ENCODE measurements around the gene TEX36. TPM values are rescaled to one million over a fixed set of nuclear protein-coding genes. Genes with fewer than 3 reads are reported as not detected.

The TEX36 gene
- total RNA-seq, 1 donor from 2014 or later, result not detected

DNA sequence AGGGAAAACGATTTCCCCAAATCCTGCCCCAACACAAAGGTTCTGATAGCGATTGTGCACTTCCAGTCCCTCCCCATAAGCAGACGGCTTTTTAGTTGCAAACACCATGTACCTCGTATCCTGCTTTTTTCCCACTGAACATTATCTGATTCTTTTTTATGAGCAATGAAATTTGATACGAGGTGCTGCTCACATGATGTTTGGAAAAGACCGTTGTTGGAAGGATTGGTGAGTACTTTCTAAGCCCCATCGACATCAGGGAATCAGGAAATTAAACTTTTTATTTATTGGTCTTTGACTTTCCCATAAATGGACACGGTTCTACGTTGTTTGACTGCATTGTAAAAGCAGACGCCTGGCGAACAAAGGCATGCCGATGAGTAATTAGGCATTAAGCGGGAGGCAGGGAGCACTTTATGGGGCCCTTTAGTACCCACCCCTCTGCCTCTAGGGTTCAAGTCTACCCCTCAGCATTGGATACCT, 49.4 kb downstream of the TEX36 start:
- intact Hi-C loops (cut with DNase I), result no loop called here
- no peaks in the 10 kb centered on the region for H3K27me3 ChIP-seq
- H3K4me1 ChIP-seq, result no peaks in the 10 kb centered on the region
- no peaks in the 10 kb centered on the region for H3K9me3 ChIP-seq
- TF ChIP-seq, protein P1, sequence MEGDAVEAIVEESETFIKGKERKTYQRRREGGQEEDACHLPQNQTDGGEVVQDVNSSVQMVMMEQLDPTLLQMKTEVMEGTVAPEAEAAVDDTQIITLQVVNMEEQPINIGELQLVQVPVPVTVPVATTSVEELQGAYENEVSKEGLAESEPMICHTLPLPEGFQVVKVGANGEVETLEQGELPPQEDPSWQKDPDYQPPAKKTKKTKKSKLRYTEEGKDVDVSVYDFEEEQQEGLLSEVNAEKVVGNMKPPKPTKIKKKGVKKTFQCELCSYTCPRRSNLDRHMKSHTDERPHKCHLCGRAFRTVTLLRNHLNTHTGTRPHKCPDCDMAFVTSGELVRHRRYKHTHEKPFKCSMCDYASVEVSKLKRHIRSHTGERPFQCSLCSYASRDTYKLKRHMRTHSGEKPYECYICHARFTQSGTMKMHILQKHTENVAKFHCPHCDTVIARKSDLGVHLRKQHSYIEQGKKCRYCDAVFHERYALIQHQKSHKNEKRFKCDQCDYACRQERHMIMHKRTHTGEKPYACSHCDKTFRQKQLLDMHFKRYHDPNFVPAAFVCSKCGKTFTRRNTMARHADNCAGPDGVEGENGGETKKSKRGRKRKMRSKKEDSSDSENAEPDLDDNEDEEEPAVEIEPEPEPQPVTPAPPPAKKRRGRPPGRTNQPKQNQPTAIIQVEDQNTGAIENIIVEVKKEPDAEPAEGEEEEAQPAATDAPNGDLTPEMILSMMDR (IDR thresholded peaks at IDR 0.05), result no peak
- no peaks in the 10 kb centered on the region for H3K36me3 ChIP-seq
- no peak for DNase-seq (ENCODE audit: low spot score in 2 of 2)
- H3K4me3 ChIP-seq, result no peak overlapping the region
- no peak overlapping the region for H3K27ac ChIP-seq

DNA sequence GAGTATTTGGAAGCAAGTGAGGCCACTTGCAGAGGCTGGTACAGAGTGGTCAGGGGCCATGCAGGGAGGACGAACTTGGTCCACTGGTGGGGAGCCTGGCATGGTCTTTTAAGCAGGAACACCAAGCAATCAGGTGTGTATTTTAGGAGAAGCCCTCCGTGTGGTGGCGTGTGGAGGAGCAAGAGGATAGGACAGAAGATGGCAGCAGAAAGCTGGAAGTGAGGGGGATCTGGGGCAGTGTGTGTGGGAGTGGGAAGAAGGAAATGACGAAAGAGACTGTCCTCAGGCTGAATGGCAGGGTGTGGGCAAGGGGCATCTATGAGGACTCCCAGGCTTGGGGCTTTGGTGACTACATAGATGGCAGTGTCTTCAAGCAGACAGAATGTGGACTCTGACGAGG, 51.2 kb downstream of the TEX36 start:
- TF ChIP-seq, protein P1 (IDR thresholded peaks at IDR 0.05), result no peak
- no peaks in the 10 kb centered on the region for H3K36me3 ChIP-seq
- DNase-seq (ENCODE audit: low spot score in 2 of 2), result no peak
- H3K27me3 ChIP-seq, result no peaks in the 10 kb centered on the region
- intact Hi-C loops (cut with DNase I), result no loop called here
- no peak overlapping the region for H3K4me3 ChIP-seq
- no peaks in the 10 kb centered on the region for H3K9me3 ChIP-seq
- H3K4me1 ChIP-seq, result no peaks in the 10 kb centered on the region
- H3K27ac ChIP-seq, result no peak overlapping the region

DNA sequence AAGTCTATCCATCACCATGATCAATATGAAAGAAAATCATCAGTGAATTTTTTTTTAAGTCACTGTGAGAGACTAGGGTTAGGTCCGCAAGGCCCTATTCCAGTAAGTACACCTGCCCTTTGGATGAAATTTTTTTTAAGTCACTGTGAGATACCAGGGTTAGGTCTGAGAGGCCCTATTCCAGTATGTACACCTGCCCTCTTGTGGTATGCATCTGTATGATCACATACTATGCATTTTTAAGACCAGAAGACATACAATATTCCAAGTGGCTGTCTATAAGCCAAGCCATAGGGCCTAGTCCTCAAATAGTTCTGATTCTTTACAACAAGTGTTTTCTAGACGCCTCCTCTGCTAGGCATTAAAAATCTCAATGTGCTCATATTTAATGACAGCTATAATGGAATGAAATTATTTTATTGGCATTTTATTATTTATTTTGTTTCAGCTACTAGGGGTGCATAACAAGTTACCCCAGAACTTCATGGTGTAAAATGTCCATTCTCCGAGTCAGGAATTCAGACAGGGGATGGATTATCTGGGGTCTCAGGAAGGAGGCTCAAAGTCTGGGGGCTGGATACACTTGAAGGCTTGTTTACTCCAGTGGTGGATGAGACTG, 53.1 kb downstream of the TEX36 start:
- no peaks in the 10 kb centered on the region for H3K4me1 ChIP-seq
- TF ChIP-seq, protein P1 (IDR thresholded peaks at IDR 0.05), result no peak
- no peaks in the 10 kb centered on the region for H3K9me3 ChIP-seq
- H3K27ac ChIP-seq, result no peak overlapping the region
- intact Hi-C loops (cut with DNase I), result no loop called here
- H3K4me3 ChIP-seq, result no peak overlapping the region
- H3K36me3 ChIP-seq, result no peaks in the 10 kb centered on the region
- H3K27me3 ChIP-seq, result no peaks in the 10 kb centered on the region
- DNase-seq (ENCODE audit: low spot score in 2 of 2), result no peak

DNA sequence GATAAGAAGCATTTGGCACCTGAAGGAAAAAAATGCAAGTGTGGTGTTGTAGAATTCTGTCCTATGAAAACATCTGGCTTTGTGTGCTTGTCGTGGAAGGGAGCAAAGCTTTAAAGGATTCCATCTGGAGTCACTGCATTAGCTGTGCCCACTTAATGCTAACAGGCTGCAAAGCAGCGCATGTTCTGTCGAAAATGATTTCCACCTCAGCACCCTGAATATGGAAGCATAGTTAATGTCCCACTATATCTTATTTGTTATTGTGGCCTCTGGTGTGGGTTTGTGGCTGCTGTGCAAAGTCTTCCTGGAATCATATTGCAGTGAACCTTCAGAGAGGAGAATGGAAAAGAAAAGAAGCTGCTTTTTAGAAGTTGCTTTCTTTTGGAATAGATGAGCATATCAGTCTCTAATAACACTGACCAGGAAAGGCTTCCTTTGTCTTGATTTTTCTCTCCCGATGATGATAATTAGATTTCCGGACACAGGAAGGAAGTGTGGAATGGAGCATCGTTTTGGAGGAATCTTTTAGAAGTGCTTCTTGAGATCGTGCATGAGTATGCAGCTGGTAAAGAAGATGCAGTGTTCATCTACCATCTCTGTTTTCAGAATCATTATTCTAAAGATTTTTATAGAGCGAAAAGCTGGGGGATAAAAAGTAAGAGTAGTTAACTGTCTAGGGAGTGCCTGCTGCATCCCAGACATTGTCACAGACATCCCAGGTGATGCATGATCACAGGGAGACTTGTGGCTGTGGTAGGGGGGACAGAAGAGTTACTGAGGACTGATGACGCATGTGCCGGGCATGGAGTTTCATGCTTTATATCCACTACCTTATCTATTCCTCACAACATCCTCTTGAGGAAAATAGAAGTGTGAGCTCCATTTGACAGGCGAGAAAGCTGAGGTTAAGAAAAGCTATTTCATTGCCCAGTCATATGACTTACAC, 54.6 kb downstream of the TEX36 start:
- DNase-seq (ENCODE audit: low spot score in 2 of 2), result no peak
- H3K4me1 ChIP-seq, result no peaks in the 10 kb centered on the region
- no peak overlapping the region for H3K27ac ChIP-seq
- intact Hi-C loops (cut with DNase I), result no loop called here
- TF ChIP-seq, protein P1 (IDR thresholded peaks at IDR 0.05), result no peak
- no peaks in the 10 kb centered on the region for H3K9me3 ChIP-seq
- H3K27me3 ChIP-seq, result no peaks in the 10 kb centered on the region
- H3K4me3 ChIP-seq, result no peak overlapping the region
- H3K36me3 ChIP-seq, result no peaks in the 10 kb centered on the region

DNA sequence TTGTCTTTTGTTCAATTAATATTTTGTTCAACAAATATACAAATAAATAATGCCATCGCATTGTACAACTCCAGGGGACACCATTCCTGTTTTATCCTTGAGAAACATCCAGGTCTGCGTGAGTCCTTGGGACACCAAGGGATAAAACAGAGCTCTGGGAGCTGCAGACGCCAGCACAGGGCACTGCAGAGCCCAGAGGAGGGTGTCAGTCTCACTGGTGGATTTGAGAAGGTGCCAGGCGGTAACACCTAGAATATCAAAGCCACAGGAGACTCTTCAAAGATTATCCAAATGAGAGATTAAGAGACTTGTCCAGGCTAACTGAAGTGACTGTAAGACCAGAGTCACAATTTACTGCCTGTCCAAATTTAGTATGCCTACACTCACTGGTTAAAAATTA, 55.3 kb downstream of the TEX36 start:
- intact Hi-C loops (cut with DNase I), result no loop called here
- no peaks in the 10 kb centered on the region for H3K27me3 ChIP-seq
- no peaks in the 10 kb centered on the region for H3K4me1 ChIP-seq
- H3K9me3 ChIP-seq, result no peaks in the 10 kb centered on the region
- no peak overlapping the region for H3K27ac ChIP-seq
- H3K36me3 ChIP-seq, result no peaks in the 10 kb centered on the region
- no peak for DNase-seq (ENCODE audit: low spot score in 2 of 2)
- no peak overlapping the region for H3K4me3 ChIP-seq
- TF ChIP-seq, protein P1 (IDR thresholded peaks at IDR 0.05), result no peak
